ENCODE data around the gene CD274. TPM values are rescaled to one million over a fixed set of nuclear protein-coding genes. Genes with fewer than 3 reads are reported as not detected.
"Not testable (repeated sequence)": the region's sequence is repeated elsewhere in the genome, so short reads cannot be mapped to it uniquely, and the experiment has no call there.

CD274 gene
- total and polyA plus RNA-seq, 2 donors from 2014 or later: 2.0 to 5.0 TPM

DNA sequence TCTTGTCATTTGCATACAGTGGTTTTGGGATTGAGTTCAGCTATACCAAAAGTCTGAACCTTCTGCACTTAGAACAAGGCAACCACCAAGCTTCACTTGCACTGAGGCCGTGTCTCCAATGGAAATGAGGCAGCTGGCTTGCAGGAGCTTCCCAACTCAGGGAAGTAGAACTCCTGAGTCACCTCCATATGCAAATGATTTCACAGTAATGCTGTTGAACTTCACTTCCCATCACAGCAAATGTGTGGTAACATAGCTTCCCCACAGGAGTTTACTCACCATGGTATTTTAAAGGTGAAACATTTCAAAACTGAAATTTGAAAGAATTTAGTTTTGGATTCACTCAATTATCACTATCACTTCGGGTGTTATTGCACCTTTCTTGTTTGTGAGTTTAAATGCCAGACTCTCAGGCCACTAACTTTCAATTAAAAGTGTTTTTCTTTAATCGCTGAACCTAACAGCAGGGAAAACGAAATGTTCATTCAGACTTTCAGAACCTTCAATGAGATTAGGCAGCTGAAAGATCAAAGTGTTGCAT is 9.0 kb downstream of the CD274 start:
- Histone ChIP-seq H3K4me3 (ENCODE audit: low read length in 3 of 3) (no peak overlapping the region), H3K36me3 (ENCODE audit: control insufficient read depth in 2 of 3, insufficient read depth in 3 of 3, low read length in 3 of 3) (no peaks in the 10 kb centered on the region), H3K27ac (ENCODE audit: low read depth in 2 of 2, low read length in 2 of 2) (no peak overlapping the region), H3K9me3 (ENCODE audit: control insufficient read depth in 2 of 3, insufficient read depth in 1 of 3, low read length in 3 of 3) (no peaks in the 10 kb centered on the region), H3K4me1 (ENCODE audit: control insufficient read depth in 2 of 3, insufficient read depth in 2 of 3, low read depth in 1 of 3, low read length in 3 of 3) (no peaks in the 10 kb centered on the region), H3K27me3 (ENCODE audit: control insufficient read depth, insufficient read depth, low read length) (no peaks in the 10 kb centered on the region), H3K9ac (ENCODE audit: low read length in 3 of 3) (no peak overlapping the region)
- no peak for TF ChIP-seq CTCF (IDR thresholded peaks at IDR 0.05; ENCODE audit: borderline replicate concordance, extremely low read depth, insufficient read depth)
- intact Hi-C loops (cut with DNase I): no loop called here
- FAIRE-seq: no peak
- no peak for DNase-seq

DNA sequence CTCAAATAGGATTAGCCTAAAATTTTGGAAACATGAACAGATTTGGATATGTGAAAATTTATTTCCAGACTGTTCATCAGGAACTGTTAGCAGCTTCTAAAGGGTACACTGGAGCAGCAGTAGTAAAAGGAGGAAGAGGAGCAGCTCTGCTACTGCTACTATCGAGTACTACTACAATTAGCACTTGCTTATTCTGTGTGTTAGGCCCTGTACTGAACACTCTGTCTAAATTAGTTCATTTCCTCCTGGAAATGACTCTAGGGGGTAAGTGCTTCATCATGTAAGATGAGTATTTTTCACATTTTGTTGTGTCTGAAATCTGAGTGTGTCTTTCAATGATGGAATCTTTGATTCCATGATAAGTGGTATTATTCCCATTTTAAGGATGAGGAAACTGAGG is 9.8 kb downstream of the CD274 start:
- H3K27ac ChIP-seq (ENCODE audit: low read depth in 2 of 2, low read length in 2 of 2): no peak overlapping the region

GRCh38 chr9:5464831-5465330 is 14.5 kb downstream of the CD274 start:
- H3K9me3 ChIP-seq (ENCODE audit: control insufficient read depth in 2 of 3, insufficient read depth in 1 of 3, low read length in 3 of 3); FAIRE-seq; H3K9ac ChIP-seq (ENCODE audit: low read length in 3 of 3); intact Hi-C loops (cut with DNase I); H3K27ac ChIP-seq (ENCODE audit: low read depth in 2 of 2, low read length in 2 of 2); H3K4me3 ChIP-seq (ENCODE audit: low read length in 3 of 3); H3K27me3 ChIP-seq (ENCODE audit: control insufficient read depth, insufficient read depth, low read length); DNase-seq; H3K4me1 ChIP-seq (ENCODE audit: control insufficient read depth in 2 of 3, insufficient read depth in 2 of 3, low read depth in 1 of 3, low read length in 3 of 3); H3K36me3 ChIP-seq (ENCODE audit: control insufficient read depth in 2 of 3, insufficient read depth in 3 of 3, low read length in 3 of 3): not testable (repeated sequence)

More for the DNA sequence above, 9.8 kb downstream of the CD274 start:
- Histone ChIP-seq H3K27me3 (ENCODE audit: control insufficient read depth, insufficient read depth, low read length) (no peaks in the 10 kb centered on the region), H3K36me3 (ENCODE audit: control insufficient read depth in 2 of 3, insufficient read depth in 3 of 3, low read length in 3 of 3) (no peaks in the 10 kb centered on the region), H3K9me3 (ENCODE audit: control insufficient read depth in 2 of 3, insufficient read depth in 1 of 3, low read length in 3 of 3) (no peaks in the 10 kb centered on the region), H3K4me1 (ENCODE audit: control insufficient read depth in 2 of 3, insufficient read depth in 2 of 3, low read depth in 1 of 3, low read length in 3 of 3) (no peaks in the 10 kb centered on the region), H3K9ac (ENCODE audit: low read length in 3 of 3) (no peak overlapping the region), H3K4me3 (ENCODE audit: low read length in 3 of 3) (no peak overlapping the region)
- intact Hi-C loops (cut with DNase I): no loop called here
- no peak for TF ChIP-seq CTCF (IDR thresholded peaks at IDR 0.05; ENCODE audit: borderline replicate concordance, extremely low read depth, insufficient read depth)
- FAIRE-seq: no peak
- DNase-seq: no peak

GRCh38 chr9:5466005-5466404 is 15.7 kb downstream of the CD274 start:
- no peak for TF ChIP-seq CTCF (IDR thresholded peaks at IDR 0.05; ENCODE audit: borderline replicate concordance, extremely low read depth, insufficient read depth)
- peaks cover 0 to 2% (median 0%) of the 10 kb centered on the region in 3 donors for H3K36me3 ChIP-seq (ENCODE audit: control insufficient read depth in 2 of 3, insufficient read depth in 3 of 3, low read length in 3 of 3)

More at GRCh38 chr9:5466005-5466404, 15.7 kb downstream of the CD274 start:
- Histone ChIP-seq H3K27ac (ENCODE audit: low read depth in 2 of 2, low read length in 2 of 2) (no peak overlapping the region), H3K9me3 (ENCODE audit: control insufficient read depth in 2 of 3, insufficient read depth in 1 of 3, low read length in 3 of 3) (no peaks in the 10 kb centered on the region), H3K4me3 (ENCODE audit: low read length in 3 of 3) (no peak overlapping the region), H3K9ac (ENCODE audit: low read length in 3 of 3) (no peak overlapping the region), H3K4me1 (ENCODE audit: control insufficient read depth in 2 of 3, insufficient read depth in 2 of 3, low read depth in 1 of 3, low read length in 3 of 3) (no peaks in the 10 kb centered on the region), H3K27me3 (ENCODE audit: control insufficient read depth, insufficient read depth, low read length) (no peaks in the 10 kb centered on the region)
- intact Hi-C loops (cut with DNase I): no loop called here
- DNase-seq (no peak), FAIRE-seq (no peak)
